ENCODE results near the gene FUNDC2. TPM values are rescaled to one million over a fixed set of nuclear protein-coding genes. Genes with fewer than 3 reads are reported as not detected.

The FUNDC2 gene
- polyA plus RNA-seq, 2 of the 4 experiments (the other 2 are of a cell fraction): 63.5 to 159 TPM

DNA sequence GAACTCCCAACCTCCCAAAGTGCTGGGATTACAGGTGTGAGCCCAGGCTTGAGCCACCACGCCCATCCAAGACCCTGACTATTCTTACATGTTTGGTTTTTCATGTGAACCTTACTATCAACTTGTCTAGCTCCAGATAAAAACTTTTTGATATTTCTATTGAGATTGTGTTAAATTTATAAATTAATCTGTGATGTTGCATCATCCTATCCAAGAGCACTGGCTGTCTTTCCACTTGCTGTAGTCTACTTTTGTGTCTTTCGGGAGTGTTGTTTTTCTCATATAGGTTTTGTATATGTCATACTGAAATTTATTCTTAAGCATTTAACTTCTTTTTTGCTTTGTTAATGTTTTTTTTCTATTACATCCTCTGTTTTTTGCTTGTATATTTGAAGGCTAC, 79.3 kb downstream of the FUNDC2 start:
- Histone ChIP-seq H3K4me2 (no peak overlapping the region), H3K9me3 (no peaks in the 10 kb centered on the region), H3K4me1 (no peaks in the 10 kb centered on the region), H3K27ac (no peak overlapping the region), H3K4me3 (no peak overlapping the region)
- ATAC-seq (no peak), DNase-seq (ENCODE audit: low read depth in 1 of 2, low spot score in 1 of 2) (no peak), FAIRE-seq (no peak)
- TF ChIP-seq, protein P1, sequence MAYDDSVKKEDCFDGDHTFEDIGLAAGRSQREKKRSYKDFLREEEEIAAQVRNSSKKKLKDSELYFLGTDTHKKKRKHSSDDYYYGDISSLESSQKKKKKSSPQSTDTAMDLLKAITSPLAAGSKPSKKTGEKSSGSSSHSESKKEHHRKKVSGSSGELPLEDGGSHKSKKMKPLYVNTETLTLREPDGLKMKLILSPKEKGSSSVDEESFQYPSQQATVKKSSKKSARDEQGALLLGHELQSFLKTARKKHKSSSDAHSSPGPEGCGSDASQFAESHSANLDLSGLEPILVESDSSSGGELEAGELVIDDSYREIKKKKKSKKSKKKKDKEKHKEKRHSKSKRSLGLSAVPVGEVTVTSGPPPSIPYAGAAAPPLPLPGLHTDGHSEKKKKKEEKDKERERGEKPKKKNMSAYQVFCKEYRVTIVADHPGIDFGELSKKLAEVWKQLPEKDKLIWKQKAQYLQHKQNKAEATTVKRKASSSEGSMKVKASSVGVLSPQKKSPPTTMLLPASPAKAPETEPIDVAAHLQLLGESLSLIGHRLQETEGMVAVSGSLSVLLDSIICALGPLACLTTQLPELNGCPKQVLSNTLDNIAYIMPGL (CRISPR knock-in tag; IDR thresholded peaks at IDR 0.05; ENCODE audit: borderline replicate concordance): no peak
- TF ChIP-seq CEBPB (IDR thresholded peaks at IDR 0.05) (no peak), HOXB13 (CRISPR knock-in tag; IDR thresholded peaks at IDR 0.05; ENCODE audit: low read depth) (no peak), EHF (CRISPR knock-in tag; IDR thresholded peaks at IDR 0.05) (no peak), SREBF2 (IDR thresholded peaks at IDR 0.05) (no peak)
- TF ChIP-seq, protein P2, sequence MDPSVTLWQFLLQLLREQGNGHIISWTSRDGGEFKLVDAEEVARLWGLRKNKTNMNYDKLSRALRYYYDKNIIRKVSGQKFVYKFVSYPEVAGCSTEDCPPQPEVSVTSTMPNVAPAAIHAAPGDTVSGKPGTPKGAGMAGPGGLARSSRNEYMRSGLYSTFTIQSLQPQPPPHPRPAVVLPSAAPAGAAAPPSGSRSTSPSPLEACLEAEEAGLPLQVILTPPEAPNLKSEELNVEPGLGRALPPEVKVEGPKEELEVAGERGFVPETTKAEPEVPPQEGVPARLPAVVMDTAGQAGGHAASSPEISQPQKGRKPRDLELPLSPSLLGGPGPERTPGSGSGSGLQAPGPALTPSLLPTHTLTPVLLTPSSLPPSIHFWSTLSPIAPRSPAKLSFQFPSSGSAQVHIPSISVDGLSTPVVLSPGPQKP (IDR thresholded peaks at IDR 0.05; ENCODE audit: low read depth, low read length): no peak
- TF ChIP-seq, protein P3, sequence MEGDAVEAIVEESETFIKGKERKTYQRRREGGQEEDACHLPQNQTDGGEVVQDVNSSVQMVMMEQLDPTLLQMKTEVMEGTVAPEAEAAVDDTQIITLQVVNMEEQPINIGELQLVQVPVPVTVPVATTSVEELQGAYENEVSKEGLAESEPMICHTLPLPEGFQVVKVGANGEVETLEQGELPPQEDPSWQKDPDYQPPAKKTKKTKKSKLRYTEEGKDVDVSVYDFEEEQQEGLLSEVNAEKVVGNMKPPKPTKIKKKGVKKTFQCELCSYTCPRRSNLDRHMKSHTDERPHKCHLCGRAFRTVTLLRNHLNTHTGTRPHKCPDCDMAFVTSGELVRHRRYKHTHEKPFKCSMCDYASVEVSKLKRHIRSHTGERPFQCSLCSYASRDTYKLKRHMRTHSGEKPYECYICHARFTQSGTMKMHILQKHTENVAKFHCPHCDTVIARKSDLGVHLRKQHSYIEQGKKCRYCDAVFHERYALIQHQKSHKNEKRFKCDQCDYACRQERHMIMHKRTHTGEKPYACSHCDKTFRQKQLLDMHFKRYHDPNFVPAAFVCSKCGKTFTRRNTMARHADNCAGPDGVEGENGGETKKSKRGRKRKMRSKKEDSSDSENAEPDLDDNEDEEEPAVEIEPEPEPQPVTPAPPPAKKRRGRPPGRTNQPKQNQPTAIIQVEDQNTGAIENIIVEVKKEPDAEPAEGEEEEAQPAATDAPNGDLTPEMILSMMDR (IDR thresholded peaks at IDR 0.05): no peak
- 100% methylated on average over 2 of the region's 2 CpGs for WGBS (ENCODE audit: missing lambda C conversion rate)
- ChIA-PET CTCF (interaction anchor here (1.5 kb wide), 1 partner anchor 13 kb away, joined by 6 read pairs; no protein-coding TSS in a partner anchor), POLR2A (no interaction called here)

DNA sequence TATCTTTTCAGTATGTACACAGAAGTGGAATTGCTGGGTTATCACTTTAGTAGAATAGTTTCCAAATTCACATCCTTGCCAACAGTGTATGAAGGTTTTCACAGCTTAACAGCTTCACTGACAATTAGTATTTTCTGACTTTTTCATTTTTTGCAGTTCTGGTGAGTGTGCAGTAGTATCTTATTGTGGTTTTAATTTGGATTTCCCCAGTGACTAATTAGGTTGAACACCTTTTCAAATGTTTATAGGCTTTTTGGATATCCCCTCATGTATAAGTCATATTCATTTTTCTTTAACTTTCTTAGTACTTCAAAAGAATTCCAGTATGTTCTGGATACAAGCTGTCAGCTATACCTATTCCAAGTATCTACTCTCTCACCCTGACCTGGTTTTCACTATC, 81.8 kb downstream of the FUNDC2 start:
- ChIA-PET CTCF (interaction anchor here (1.1 to 1.4 kb wide), 2 partner anchors 28 to 40 kb away, joined by 3 to 4 read pairs; no protein-coding TSS in a partner anchor), POLR2A (no interaction called here)
- DNase-seq (ENCODE audit: low read depth in 1 of 2, low spot score in 1 of 2) (no peak), ATAC-seq (no peak), FAIRE-seq (no peak)
- TF ChIP-seq FOSB (CRISPR knock-in tag; IDR thresholded peaks at IDR 0.05): no peak
- TF ChIP-seq POLR2AphosphoS2 (conservative IDR thresholded peaks at IDR 0.05; ENCODE audit: low read length): no peak
- TF ChIP-seq NFE2L2 (conservative IDR thresholded peaks at IDR 0.05; ENCODE audit: low read length): no peak
- TF ChIP-seq EHMT2 (IDR thresholded peaks at IDR 0.05; ENCODE audit: low read depth): no peak
- no peak for TF ChIP-seq PHF8 (IDR thresholded peaks at IDR 0.05; ENCODE audit: borderline replicate concordance, low read depth)
- no peak for TF ChIP-seq FOXS1 (CRISPR knock-in tag; IDR thresholded peaks at IDR 0.05)
- no peak for TF ChIP-seq RARB (CRISPR knock-in tag; IDR thresholded peaks at IDR 0.05)
- TF ChIP-seq, protein P3 (IDR thresholded peaks at IDR 0.05): no peak
- TF ChIP-seq ESRRA (IDR thresholded peaks at IDR 0.05; ENCODE audit: borderline replicate concordance, low read length): no peak
- no peak for TF ChIP-seq ZSCAN20 (CRISPR knock-in tag; IDR thresholded peaks at IDR 0.05)
- no peak overlapping the region for H3K4me2 ChIP-seq
- no peak overlapping the region for H3K27ac ChIP-seq
- H3K4me3 ChIP-seq: no peak overlapping the region
- no peaks in the 10 kb centered on the region for H3K4me1 ChIP-seq
- H3K9me3 ChIP-seq: 0 out of 3 replicates have a peak, but pooled peaks cover 2% of the 10 kb centered on the region

Other genes with a start within 250 kb of the FUNDC2 start
- 10.7 and 11.2 TPM in 2 replicates for gene MPP1, start 221.4 kb upstream of the FUNDC2 start, polyA plus RNA-seq (2011; rRNA removed)
- gene MPP1, start 221.4 kb upstream of the FUNDC2 start, polyA plus RNA-seq (2017; fragmentation: RNase III; extraction: RNeasy Plus Mini Kit Qiagen cat#74134 plus additional on column Dnase treatment): 13.8 to 15.1 TPM (median 14.3 TPM) in 3 replicates
- gene SMIM9, start 192.2 kb upstream of the FUNDC2 start, polyA plus RNA-seq (2011; rRNA removed): not detected in 2 replicates
- not detected in 3 replicates for gene SMIM9, start 192.2 kb upstream of the FUNDC2 start, polyA plus RNA-seq (2017; fragmentation: RNase III; extraction: RNeasy Plus Mini Kit Qiagen cat#74134 plus additional on column Dnase treatment)
- 16.8 and 32.5 TPM in 2 replicates for gene F8A1, start 140.5 kb upstream of the FUNDC2 start, polyA plus RNA-seq (2011; rRNA removed)
- gene F8A1, start 140.5 kb upstream of the FUNDC2 start, polyA plus RNA-seq (2017; fragmentation: RNase III; extraction: RNeasy Plus Mini Kit Qiagen cat#74134 plus additional on column Dnase treatment): 40.2 to 52.2 TPM (median 44.5 TPM) in 3 replicates
- gene F8, start 4.1 kb upstream of the FUNDC2 start, polyA plus RNA-seq (2011; rRNA removed): 6.4 and 6.9 TPM in 2 replicates
- gene F8, start 4.1 kb upstream of the FUNDC2 start, polyA plus RNA-seq (2017; fragmentation: RNase III; extraction: RNeasy Plus Mini Kit Qiagen cat#74134 plus additional on column Dnase treatment): 4.3 to 6.1 TPM (median 4.7 TPM) in 3 replicates
- 16.7 and 16.9 TPM in 2 replicates for gene CMC4, start 44.3 kb downstream of the FUNDC2 start, polyA plus RNA-seq (2011; rRNA removed)
- 12.8 to 15.1 TPM (median 14.4 TPM) in 3 replicates for gene CMC4, start 44.3 kb downstream of the FUNDC2 start, polyA plus RNA-seq (2017; fragmentation: RNase III; extraction: RNeasy Plus Mini Kit Qiagen cat#74134 plus additional on column Dnase treatment)
- 31.9 and 38.0 TPM in 2 replicates for gene MTCP1, start 44.3 kb downstream of the FUNDC2 start, polyA plus RNA-seq (2011; rRNA removed)
- gene MTCP1, start 44.3 kb downstream of the FUNDC2 start, polyA plus RNA-seq (2017; fragmentation: RNase III; extraction: RNeasy Plus Mini Kit Qiagen cat#74134 plus additional on column Dnase treatment): 12.2 to 13.9 TPM (median 12.3 TPM) in 3 replicates
- 37.3 and 42.0 TPM in 2 replicates for gene BRCC3, start 44.7 kb downstream of the FUNDC2 start, polyA plus RNA-seq (2011; rRNA removed)
- gene BRCC3, start 44.7 kb downstream of the FUNDC2 start, polyA plus RNA-seq (2017; fragmentation: RNase III; extraction: RNeasy Plus Mini Kit Qiagen cat#74134 plus additional on column Dnase treatment): 42.9 to 44.1 TPM (median 43.3 TPM) in 3 replicates
- gene VBP1, start 189.6 kb downstream of the FUNDC2 start, polyA plus RNA-seq (2011; rRNA removed): 86.8 and 105 TPM in 2 replicates
- 70.9 to 77.6 TPM (median 74.3 TPM) in 3 replicates for gene VBP1, start 189.6 kb downstream of the FUNDC2 start, polyA plus RNA-seq (2017; fragmentation: RNase III; extraction: RNeasy Plus Mini Kit Qiagen cat#74134 plus additional on column Dnase treatment)
- 4.1 and 4.4 TPM in 2 replicates for gene RAB39B, start 237.6 kb downstream of the FUNDC2 start, polyA plus RNA-seq (2011; rRNA removed)
- gene RAB39B, start 237.6 kb downstream of the FUNDC2 start, polyA plus RNA-seq (2017; fragmentation: RNase III; extraction: RNeasy Plus Mini Kit Qiagen cat#74134 plus additional on column Dnase treatment): 0.57 to 0.71 TPM (median 0.59 TPM) in 3 replicates